GM23338 (cell line): Measurements from ENCODE around the gene GBX1. TPM values are rescaled to one million over a fixed set of nuclear protein-coding genes. Genes with fewer than 3 reads are reported as not detected.

ENCODE experiments used
- CREB1 ChIP-seq: fragments of 250-450 bp; sonication (Bioruptor Pico); IDR thresholded peaks from 2 replicates; pipeline ENCODE4 v1.5.0; 2020; ENCODE audit warnings: low read depth, mild to moderate bottlenecking, moderate library complexity
- EZH2phosphoT487 ChIP-seq: fragments of 200-600 bp; sonication (generic); IDR thresholded peaks from one replicate; pipeline ENCODE4 v1.8.1; 2018; ENCODE audit warnings: antibody characterized with exemption; ENCODE audit not compliant: unreplicated experiment
- JUNB ChIP-seq: IDR thresholded peaks from one replicate; pipeline ENCODE4 v1.6.1; 2016; ENCODE audit warnings: antibody characterized with exemption; ENCODE audit not compliant: unreplicated experiment
- NANOG ChIP-seq: IDR thresholded peaks from 2 replicates; pipeline ENCODE4 v1.6.1; 2016; ENCODE audit warnings: antibody characterized with exemption, borderline replicate concordance
- POLR2AphosphoS5 ChIP-seq: IDR thresholded peaks from 2 replicates; pipeline ENCODE4 v1.6.1; 2016; ENCODE audit warnings: antibody characterized with exemption, low read depth
- REST ChIP-seq: IDR thresholded peaks from one replicate; pipeline ENCODE4 v1.6.1; 2018; ENCODE audit warnings: antibody characterized with exemption; ENCODE audit not compliant: unreplicated experiment
- ZNF331 ChIP-seq: fragments of 250-450 bp; sonication (Bioruptor Pico); IDR thresholded peaks from 2 replicates; pipeline ENCODE4 v1.5.0; 2020; ENCODE audit warnings: low read depth, mild to moderate bottlenecking, moderate library complexity
- ZNF462 ChIP-seq: fragments of 250-450 bp; sonication (Bioruptor Pico); IDR thresholded peaks from 2 replicates; pipeline ENCODE4 v1.5.0; 2020; ENCODE audit warnings: mild to moderate bottlenecking, moderate library complexity
- polyA plus RNA-seq: library from polyadenylated mRNA; unstranded; fragments of >200 nt; fragmentation: Nextera tagmentation; extraction: Ambion mirVana; gene quantifications from 2 replicates; pipeline ENCODE4 v1.2.1, GENCODE V29; 2016
- total RNA-seq: library from RNA; depleted of rRNA; stranded (reverse); fragments of >200 nt; shearing (Covaris generic); gene quantifications from 2 replicates; pipeline ENCODE4 v1.2.3, GENCODE V29; 2014
- TF ChIP-seq, protein P1 (sequence below): IDR thresholded peaks from 2 replicates; pipeline ENCODE4 v1.6.1; 2016; ENCODE audit warnings: antibody characterized with exemption

GBX1 gene
- total and polyA plus RNA-seq, 2 experiments from 2014 or later = 0.24 TPM; not detected in 1

GRCh38 chr7:151115836-151116418 lies 51.6 kb downstream of the GBX1 start (continued):
- TF ChIP-seq ZNF462 (CRISPR knock-in tag) (no peak), POLR2AphosphoS5 (no peak), ZNF331 (CRISPR knock-in tag) (no peak), REST (no peak), JUNB (no peak), NANOG (no peak), EZH2phosphoT487 (no peak), CREB1 (CRISPR knock-in tag) (no peak)
- TF ChIP-seq, protein P1, sequence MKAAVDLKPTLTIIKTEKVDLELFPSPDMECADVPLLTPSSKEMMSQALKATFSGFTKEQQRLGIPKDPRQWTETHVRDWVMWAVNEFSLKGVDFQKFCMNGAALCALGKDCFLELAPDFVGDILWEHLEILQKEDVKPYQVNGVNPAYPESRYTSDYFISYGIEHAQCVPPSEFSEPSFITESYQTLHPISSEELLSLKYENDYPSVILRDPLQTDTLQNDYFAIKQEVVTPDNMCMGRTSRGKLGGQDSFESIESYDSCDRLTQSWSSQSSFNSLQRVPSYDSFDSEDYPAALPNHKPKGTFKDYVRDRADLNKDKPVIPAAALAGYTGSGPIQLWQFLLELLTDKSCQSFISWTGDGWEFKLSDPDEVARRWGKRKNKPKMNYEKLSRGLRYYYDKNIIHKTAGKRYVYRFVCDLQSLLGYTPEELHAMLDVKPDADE = no peak
